Panc1 (cell line): Measurements from ENCODE around the gene SMAD6.

Source experiments
- POLR2AphosphoS5 ChIP-seq: IDR thresholded peaks from 2 replicates; pipeline ENCODE4 v1.6.1; 2012; ENCODE audit warnings: mild to moderate bottlenecking, low read depth, low read length, moderate library complexity
- TCF7L2 ChIP-seq: IDR thresholded peaks from 2 replicates; pipeline ENCODE4 v1.6.1; 2011; ENCODE audit warnings: mild to moderate bottlenecking, low read depth, low read length, inconsistent platforms
- TF ChIP-seq, protein P1 (sequence below): fragments of 450-650 bp; IDR thresholded peaks from 2 replicates; pipeline ENCODE4 v1.5.1; 2017; ENCODE audit warnings: mild to moderate bottlenecking

DNA sequence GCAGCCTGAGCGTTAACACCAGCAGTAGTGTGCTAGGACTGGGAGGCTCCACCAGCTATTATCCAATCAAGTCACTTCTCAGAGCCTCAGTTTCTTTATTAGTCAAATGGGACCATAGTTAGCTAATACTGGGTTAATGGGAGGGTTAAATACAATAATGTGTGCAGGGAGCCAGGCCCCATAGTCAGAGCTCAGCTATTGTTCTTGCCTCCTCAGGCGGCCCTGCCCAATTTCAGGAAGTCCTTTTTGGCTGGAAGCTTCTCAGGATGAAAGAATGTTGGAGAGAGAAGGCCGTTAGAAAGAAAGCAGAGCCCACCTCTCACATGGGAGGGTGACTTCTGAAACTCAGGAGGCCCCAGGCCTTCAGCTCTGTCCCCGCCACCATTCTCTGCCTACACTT is 39.5 kb upstream of the SMAD6 start:
- TF ChIP-seq, protein P1, sequence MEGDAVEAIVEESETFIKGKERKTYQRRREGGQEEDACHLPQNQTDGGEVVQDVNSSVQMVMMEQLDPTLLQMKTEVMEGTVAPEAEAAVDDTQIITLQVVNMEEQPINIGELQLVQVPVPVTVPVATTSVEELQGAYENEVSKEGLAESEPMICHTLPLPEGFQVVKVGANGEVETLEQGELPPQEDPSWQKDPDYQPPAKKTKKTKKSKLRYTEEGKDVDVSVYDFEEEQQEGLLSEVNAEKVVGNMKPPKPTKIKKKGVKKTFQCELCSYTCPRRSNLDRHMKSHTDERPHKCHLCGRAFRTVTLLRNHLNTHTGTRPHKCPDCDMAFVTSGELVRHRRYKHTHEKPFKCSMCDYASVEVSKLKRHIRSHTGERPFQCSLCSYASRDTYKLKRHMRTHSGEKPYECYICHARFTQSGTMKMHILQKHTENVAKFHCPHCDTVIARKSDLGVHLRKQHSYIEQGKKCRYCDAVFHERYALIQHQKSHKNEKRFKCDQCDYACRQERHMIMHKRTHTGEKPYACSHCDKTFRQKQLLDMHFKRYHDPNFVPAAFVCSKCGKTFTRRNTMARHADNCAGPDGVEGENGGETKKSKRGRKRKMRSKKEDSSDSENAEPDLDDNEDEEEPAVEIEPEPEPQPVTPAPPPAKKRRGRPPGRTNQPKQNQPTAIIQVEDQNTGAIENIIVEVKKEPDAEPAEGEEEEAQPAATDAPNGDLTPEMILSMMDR = no peak
- TF ChIP-seq TCF7L2 (no peak), POLR2AphosphoS5 (no peak)
